IPS DF 4.7 (cell line): ENCODE results near the gene HYDIN.

Source experiments
- DNase-seq: peaks from one replicate; pipeline ENCODE4 v3.0.0-alpha.2; 2013; ENCODE audit warnings: low spot score; ENCODE audit errors: extremely low read depth

The HYDIN gene

GRCh38 chr16:70767377-70768202 lies 462.9 kb downstream of the HYDIN start:
- DNase-seq = no peak

- no peak for DNase-seq
Measured at GRCh38 chr16:70766658-70767057, 463.9 kb downstream of the HYDIN start.

- DNase-seq = no peak
Measured at GRCh38 chr16:70766176-70766575, 464.3 kb downstream of the HYDIN start.

- no peak for DNase-seq
Measured at GRCh38 chr16:70765491-70765890, 465.0 kb downstream of the HYDIN start.

GRCh38 chr16:70764632-70765031 lies 465.9 kb downstream of the HYDIN start:
- DNase-seq = no peak

GRCh38 chr16:70760221-70760620 lies 470.3 kb downstream of the HYDIN start:
- no peak for DNase-seq

- DNase-seq = no peak
Measured at GRCh38 chr16:70759666-70760065, 470.9 kb downstream of the HYDIN start.

- DNase-seq = no peak
Measured at GRCh38 chr16:70758786-70759185, 471.7 kb downstream of the HYDIN start.
